Endodermal cell (in vitro differentiated cells): ENCODE data around the gene ING5. TPM values are rescaled to one million over a fixed set of nuclear protein-coding genes. Genes with fewer than 3 reads are reported as not detected.

Source experiments
- DNase-seq: peaks from one replicate; pipeline ENCODE4 v3.0.0-alpha.2; 2017
- H3K27ac ChIP-seq: 2 replicates; pipeline ENCODE4 v1.5.1; 2013; ENCODE audit warnings: mild to moderate bottlenecking, low read depth, low read length, moderate library complexity
- H3K27me3 ChIP-seq: 2 replicates; pipeline ENCODE4 v1.6.1; 2013; ENCODE audit warnings: mild to moderate bottlenecking, low read length, moderate library complexity; ENCODE audit not compliant: insufficient read depth, control insufficient read depth, poor library complexity, severe bottlenecking
- H3K36me3 ChIP-seq: 2 replicates; pipeline ENCODE4 v1.7.0; 2013; ENCODE audit warnings: mild to moderate bottlenecking, low read length, moderate library complexity; ENCODE audit not compliant: control insufficient read depth, insufficient read depth
- H3K4me1 ChIP-seq: one replicate; pipeline ENCODE4 v1.7.0; 2013; ENCODE audit warnings: low read length; ENCODE audit not compliant: control insufficient read depth, insufficient read depth
- H3K4me3 ChIP-seq: 2 replicates; pipeline ENCODE4 v1.5.1; 2013; ENCODE audit warnings: mild to moderate bottlenecking, low read length, moderate library complexity
- H3K9ac ChIP-seq: 2 replicates; pipeline ENCODE4 v1.6.1; 2013; ENCODE audit warnings: mild to moderate bottlenecking, low read length, moderate library complexity; ENCODE audit not compliant: poor library complexity, severe bottlenecking; ENCODE audit errors: extremely low read depth
- H3K9me3 ChIP-seq: 2 replicates; pipeline ENCODE4 v1.6.1; 2013; ENCODE audit warnings: mild to moderate bottlenecking, low read length, moderate library complexity; ENCODE audit not compliant: control insufficient read depth
- H3K27ac Mint-ChIP-seq: 2 replicates; pipeline ENCODE4 v1.8.0; 2020; ENCODE audit warnings: mixed read lengths
- H3K27me3 Mint-ChIP-seq: 2 replicates; pipeline ENCODE4 v1.8.0; 2021; ENCODE audit warnings: mild to moderate bottlenecking, mixed read lengths; ENCODE audit not compliant: insufficient read depth
- H3K36me3 Mint-ChIP-seq: 2 replicates; pipeline ENCODE4 v1.8.0; 2020; ENCODE audit warnings: low read depth, mixed read lengths
- H3K4me1 Mint-ChIP-seq: 2 replicates; pipeline ENCODE4 v1.8.0; 2020; ENCODE audit warnings: mixed read lengths
- H3K4me3 Mint-ChIP-seq: 2 replicates; pipeline ENCODE4 v1.8.0; 2020; ENCODE audit warnings: mild to moderate bottlenecking, moderate library complexity, mixed read lengths
- H3K9me3 Mint-ChIP-seq: 2 replicates; pipeline ENCODE4 v1.8.0; 2020; ENCODE audit warnings: mild to moderate bottlenecking, mixed read lengths
- CTCF ChIP-seq: fragments of 200-600 bp; sonication (generic); conservative IDR thresholded peaks from 2 replicates; pipeline ENCODE4 v1.5.0; 2021; ENCODE audit warnings: antibody characterized with exemption, mild to moderate bottlenecking
- WGBS, 2 experiments: methylation state at CpG; one replicate each; pipeline versions ENCODE4 v1.1.5 to v1.1.7; 2013; ENCODE audit warnings: missing lambda C conversion rate in 2 of 2, mixed read lengths in 1 of 2; ENCODE audit not compliant: insufficient coverage in 1 of 2, insufficient read length in 1 of 2; 5-methylcytosine and 5-hydroxymethylcytosine counted together
- total RNA-seq, 2 donors: library from RNA; stranded (reverse); fragmentation: NEBNext Ultra II Directional in 1 of 2; extraction: Animal tissue kit (Norgen Biotek cat#: 25700) in 1 of 2; gene quantifications; 2 replicates in 1 of 2; 3 replicates in 1 of 2; pipeline ENCODE4 v1.2.1, GENCODE V29; 2021

The ING5 gene
- total RNA-seq, 2 donors from 2014 or later: 44.9 to 53.1 TPM

- Mint-ChIP-seq H3K4me3 (no peak overlapping the region), H3K9me3 (no peaks in the 10 kb centered on the region), H3K4me1 (no peaks in the 10 kb centered on the region), H3K27ac (no peak overlapping the region), H3K27me3 (no peaks in the 10 kb centered on the region), H3K36me3 (peaks cover 57% of the 10 kb centered on the region)
- Histone ChIP-seq H3K4me3 (no peak overlapping the region), H3K27me3 (no peaks in the 10 kb centered on the region), H3K9ac (no peak overlapping the region), H3K27ac (no peak overlapping the region), H3K9me3 (no peaks in the 10 kb centered on the region), H3K36me3 (peaks cover 29% of the 10 kb centered on the region), H3K4me1 (no peaks in the 10 kb centered on the region)
- DNase-seq: no peak
- peak; percentile 26 for TF ChIP-seq CTCF
- WGBS, 2 experiments: 88 to 95% methylated on average over 16 to 17 of the region's 17 CpGs
Observed at GRCh38 chr2:241675885-241676284, 26.0 kb upstream of the ING5 start.

- Mint-ChIP-seq H3K27me3 (no peaks in the 10 kb centered on the region), H3K4me3 (no peak overlapping the region), H3K27ac (no peak overlapping the region), H3K36me3 (peaks cover 57% of the 10 kb centered on the region), H3K9me3 (no peaks in the 10 kb centered on the region), H3K4me1 (no peaks in the 10 kb centered on the region)
- H3K9me3 ChIP-seq: no peaks in the 10 kb centered on the region
- no peak overlapping the region for H3K27ac ChIP-seq
- no peak overlapping the region for H3K9ac ChIP-seq
- 93 to 97% methylated on average over 14 to 17 of the region's 17 CpGs for WGBS, 2 experiments
- no peak for DNase-seq
- peaks cover 36% of the 10 kb centered on the region for H3K36me3 ChIP-seq
- no peak for TF ChIP-seq CTCF
- H3K27me3 ChIP-seq: no peaks in the 10 kb centered on the region
- H3K4me3 ChIP-seq: no peak overlapping the region
- no peaks in the 10 kb centered on the region for H3K4me1 ChIP-seq
Observed at GRCh38 chr2:241676665-241677064, 25.2 kb upstream of the ING5 start.

GRCh38 chr2:241677392-241677791 lies 24.4 kb upstream of the ING5 start:
- 91 to 93% methylated on average over 23 to 24 of the region's 24 CpGs for WGBS, 2 experiments
- Mint-ChIP-seq H3K27ac (no peak overlapping the region), H3K36me3 (peaks cover 63% of the 10 kb centered on the region), H3K9me3 (no peaks in the 10 kb centered on the region), H3K4me1 (no peaks in the 10 kb centered on the region), H3K4me3 (no peak overlapping the region), H3K27me3 (no peaks in the 10 kb centered on the region)
- no peak for TF ChIP-seq CTCF
- no peak overlapping the region for H3K9ac ChIP-seq
- no peaks in the 10 kb centered on the region for H3K27me3 ChIP-seq
- H3K4me1 ChIP-seq: no peaks in the 10 kb centered on the region
- no peak for DNase-seq
- H3K4me3 ChIP-seq: no peak overlapping the region
- H3K9me3 ChIP-seq: no peaks in the 10 kb centered on the region
- H3K27ac ChIP-seq: no peak overlapping the region
- H3K36me3 ChIP-seq: peaks cover 43% of the 10 kb centered on the region
